ENCODE results near the gene CTCFL.

CTCFL gene

DNA sequence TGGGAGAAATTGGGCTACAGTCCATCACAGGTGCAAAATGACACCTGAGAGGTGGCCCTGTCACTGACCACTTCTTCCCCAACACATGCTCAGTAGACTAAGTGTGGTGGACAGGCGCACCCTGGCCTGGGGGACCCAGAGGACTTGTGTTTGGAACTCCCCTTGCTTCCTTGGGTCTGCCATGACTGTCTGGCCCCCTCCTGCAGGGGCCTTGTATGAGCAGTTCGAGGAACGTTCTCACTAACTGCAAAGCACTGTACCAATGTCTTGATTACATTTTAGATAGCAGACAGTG, 32.0 kb upstream of the CTCFL start:
- peaks cover 3% of the 10 kb centered on the region; the same call in 1 of the 2 replicates for H4K20me1 ChIP-seq (ENCODE audit: control insufficient read depth, insufficient read depth, low read depth, low read length)

DNA sequence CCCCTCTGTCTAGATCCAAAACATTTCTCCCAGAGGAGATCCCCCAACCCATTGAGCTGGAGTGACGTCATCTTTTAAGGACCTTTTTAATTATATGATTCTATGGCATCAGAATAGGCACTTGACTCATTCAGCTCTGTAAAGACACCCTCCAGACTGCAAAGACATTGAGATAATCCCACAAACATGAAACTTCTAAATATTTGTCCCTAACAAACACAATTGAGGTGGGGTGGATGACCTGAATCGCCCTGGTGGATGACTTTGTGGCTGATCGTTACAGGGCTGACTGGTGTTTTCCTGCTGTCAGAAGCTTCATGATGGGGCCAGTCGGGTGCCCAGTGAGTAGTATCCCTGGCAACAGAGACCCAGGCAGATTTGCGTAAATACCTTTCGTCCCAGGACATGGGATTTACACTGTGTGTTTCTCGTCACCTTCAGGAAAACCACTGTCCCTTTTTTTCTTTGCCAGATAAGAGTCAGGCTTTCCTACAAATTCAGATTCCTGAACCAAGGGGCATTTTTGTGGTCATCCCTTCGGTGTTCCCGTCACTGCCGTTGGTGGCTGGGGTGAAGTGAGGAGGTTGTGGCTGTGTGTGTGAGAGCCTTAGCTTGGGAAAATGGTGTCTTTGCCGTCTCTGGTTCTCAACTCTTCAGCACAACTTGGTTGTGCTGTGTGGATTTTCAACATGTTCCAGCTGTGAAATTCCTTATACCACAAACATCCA, 30.7 kb upstream of the CTCFL start:
- no peaks in the 10 kb centered on the region for H3K36me3 ChIP-seq (ENCODE audit: control insufficient read depth, low read length)
- TF ChIP-seq, protein P1, sequence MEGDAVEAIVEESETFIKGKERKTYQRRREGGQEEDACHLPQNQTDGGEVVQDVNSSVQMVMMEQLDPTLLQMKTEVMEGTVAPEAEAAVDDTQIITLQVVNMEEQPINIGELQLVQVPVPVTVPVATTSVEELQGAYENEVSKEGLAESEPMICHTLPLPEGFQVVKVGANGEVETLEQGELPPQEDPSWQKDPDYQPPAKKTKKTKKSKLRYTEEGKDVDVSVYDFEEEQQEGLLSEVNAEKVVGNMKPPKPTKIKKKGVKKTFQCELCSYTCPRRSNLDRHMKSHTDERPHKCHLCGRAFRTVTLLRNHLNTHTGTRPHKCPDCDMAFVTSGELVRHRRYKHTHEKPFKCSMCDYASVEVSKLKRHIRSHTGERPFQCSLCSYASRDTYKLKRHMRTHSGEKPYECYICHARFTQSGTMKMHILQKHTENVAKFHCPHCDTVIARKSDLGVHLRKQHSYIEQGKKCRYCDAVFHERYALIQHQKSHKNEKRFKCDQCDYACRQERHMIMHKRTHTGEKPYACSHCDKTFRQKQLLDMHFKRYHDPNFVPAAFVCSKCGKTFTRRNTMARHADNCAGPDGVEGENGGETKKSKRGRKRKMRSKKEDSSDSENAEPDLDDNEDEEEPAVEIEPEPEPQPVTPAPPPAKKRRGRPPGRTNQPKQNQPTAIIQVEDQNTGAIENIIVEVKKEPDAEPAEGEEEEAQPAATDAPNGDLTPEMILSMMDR (IDR thresholded peaks at IDR 0.05; ENCODE audit: low read depth, low read length, poor library complexity, severe bottlenecking) = no peak
- TF ChIP-seq EZH2phosphoT487 (IDR thresholded peaks at IDR 0.05; ENCODE audit: borderline replicate concordance, low read length) = no peak
- H3K79me2 ChIP-seq (ENCODE audit: control insufficient read depth, low read length) = no peaks in the 10 kb centered on the region
- H3K4me1 ChIP-seq (ENCODE audit: control insufficient read depth, low read length) = no peaks in the 10 kb centered on the region
- H3K4me2 ChIP-seq (ENCODE audit: low read length) = no peak overlapping the region
- H3F3A ChIP-seq (ENCODE audit: control insufficient read depth, insufficient read depth) = no peaks in the 10 kb centered on the region
- H3K27ac ChIP-seq (ENCODE audit: low read depth, low read length) = no peak overlapping the region
- peaks cover 63% of the 10 kb centered on the region for H3K27me3 ChIP-seq (ENCODE audit: control insufficient read depth, low read length)
- H3K4me3 ChIP-seq (ENCODE audit: low read length) = no peak overlapping the region
- no peaks in the 10 kb centered on the region for H3K9me2 ChIP-seq (replicated peaks; ENCODE audit: control insufficient read depth, low read length)
- peaks cover 3% of the 10 kb centered on the region; the same call in 1 of the 2 replicates for H4K20me1 ChIP-seq (ENCODE audit: control insufficient read depth, insufficient read depth, low read depth, low read length)
- H3K9me3 ChIP-seq (ENCODE audit: control insufficient read depth, insufficient read depth, low read length) = no peaks in the 10 kb centered on the region

More for the DNA sequence above, 32.0 kb upstream of the CTCFL start:
- no peaks in the 10 kb centered on the region for H3F3A ChIP-seq (ENCODE audit: control insufficient read depth, insufficient read depth)
- TF ChIP-seq EZH2phosphoT487 (IDR thresholded peaks at IDR 0.05; ENCODE audit: borderline replicate concordance, low read length) = no peak
- TF ChIP-seq, protein P1 (IDR thresholded peaks at IDR 0.05; ENCODE audit: low read depth, low read length, poor library complexity, severe bottlenecking) = no peak
- H3K4me1 ChIP-seq (ENCODE audit: control insufficient read depth, low read length) = no peaks in the 10 kb centered on the region
- no peaks in the 10 kb centered on the region for H3K36me3 ChIP-seq (ENCODE audit: control insufficient read depth, low read length)
- no peak overlapping the region for H3K27ac ChIP-seq (ENCODE audit: low read depth, low read length)
- H3K79me2 ChIP-seq (ENCODE audit: control insufficient read depth, low read length) = no peaks in the 10 kb centered on the region
- H3K4me3 ChIP-seq (ENCODE audit: low read length) = no peak overlapping the region
- no peaks in the 10 kb centered on the region for H3K9me3 ChIP-seq (ENCODE audit: control insufficient read depth, insufficient read depth, low read length)
- H3K4me2 ChIP-seq (ENCODE audit: low read length) = no peak overlapping the region
- H3K27me3 ChIP-seq (ENCODE audit: control insufficient read depth, low read length) = peaks cover 63% of the 10 kb centered on the region
- H3K9me2 ChIP-seq (replicated peaks; ENCODE audit: control insufficient read depth, low read length) = no peaks in the 10 kb centered on the region

DNA sequence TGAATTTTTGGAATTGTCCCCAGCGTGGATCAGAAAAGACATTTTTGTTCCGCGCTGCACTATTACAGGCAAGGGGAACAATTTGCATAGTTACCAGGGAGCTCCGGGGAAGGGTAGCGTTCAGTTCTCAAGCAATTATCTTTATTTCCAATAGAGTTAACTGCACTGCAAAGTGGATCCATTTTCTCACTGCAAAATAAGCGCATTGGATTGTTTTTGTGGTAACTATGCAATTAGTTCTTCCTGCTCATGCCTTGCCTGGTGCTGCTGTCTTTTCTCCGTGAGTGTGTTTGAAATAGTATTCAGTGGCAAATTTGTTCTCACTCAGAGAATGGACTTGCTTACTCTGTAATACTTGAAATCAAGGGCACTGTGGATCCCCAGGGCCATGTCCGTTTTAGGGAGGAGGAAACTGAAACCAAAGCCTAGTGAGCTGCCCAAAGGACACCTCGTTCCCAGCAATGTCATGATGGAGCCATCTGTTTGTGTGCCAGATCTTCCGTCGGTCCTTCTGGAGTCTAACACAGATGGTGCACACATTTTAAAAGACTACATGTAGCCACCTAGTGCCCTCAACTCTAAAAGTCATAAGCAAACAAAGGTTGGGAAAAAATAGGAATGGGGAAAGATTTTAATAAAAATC, 28.6 kb upstream of the CTCFL start:
- Histone ChIP-seq H3K27me3 (ENCODE audit: control insufficient read depth, low read length) (peaks cover 45% of the 10 kb centered on the region), H3K27ac (ENCODE audit: low read depth, low read length) (no peak overlapping the region), H3K4me2 (ENCODE audit: low read length) (no peak overlapping the region), H4K20me1 (ENCODE audit: control insufficient read depth, insufficient read depth, low read depth, low read length) (peaks cover 3% of the 10 kb centered on the region; the same call in 1 of the 2 replicates), H3F3A (ENCODE audit: control insufficient read depth, insufficient read depth) (no peaks in the 10 kb centered on the region), H3K4me3 (ENCODE audit: low read length) (no peak overlapping the region), H3K36me3 (ENCODE audit: control insufficient read depth, low read length) (no peaks in the 10 kb centered on the region), H3K9me2 (replicated peaks; ENCODE audit: control insufficient read depth, low read length) (no peaks in the 10 kb centered on the region), H3K4me1 (ENCODE audit: control insufficient read depth, low read length) (no peaks in the 10 kb centered on the region), H3K9me3 (ENCODE audit: control insufficient read depth, insufficient read depth, low read length) (no peaks in the 10 kb centered on the region), H3K79me2 (ENCODE audit: control insufficient read depth, low read length) (no peaks in the 10 kb centered on the region)
- TF ChIP-seq, protein P1 (IDR thresholded peaks at IDR 0.05; ENCODE audit: low read depth, low read length, poor library complexity, severe bottlenecking) = no peak
- no peak for TF ChIP-seq EZH2phosphoT487 (IDR thresholded peaks at IDR 0.05; ENCODE audit: borderline replicate concordance, low read length)
